ENCODE data around the gene GTF2F2.

DNA sequence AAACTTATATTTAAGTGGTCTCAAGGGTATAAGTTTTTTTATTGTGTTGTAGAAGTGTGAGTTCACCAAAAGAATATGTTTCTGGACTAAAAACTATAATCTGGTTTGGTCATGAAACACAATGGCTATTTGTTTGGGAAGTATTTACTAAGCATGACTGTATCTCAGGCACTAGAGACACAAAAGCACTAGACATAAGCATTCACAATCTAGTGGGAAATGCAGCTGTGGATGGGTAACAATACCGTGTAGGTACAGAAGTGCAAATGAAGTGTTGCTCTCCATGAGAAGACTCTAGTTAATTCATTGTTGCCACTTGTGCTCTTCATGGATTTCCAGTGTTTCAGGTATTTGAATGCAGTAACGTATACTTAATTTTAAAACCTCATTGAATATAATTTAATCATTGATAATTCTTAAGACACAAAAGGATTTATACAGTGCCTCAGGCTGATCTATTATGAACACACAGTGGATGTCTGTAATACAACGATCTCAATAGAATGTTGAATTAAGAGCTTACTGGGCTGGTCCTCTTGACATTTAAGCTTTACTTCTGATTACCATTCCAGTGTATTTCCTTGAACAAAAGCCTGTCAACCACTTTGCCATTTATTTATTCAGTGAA is 169.7 kb downstream of the GTF2F2 start:
- TF ChIP-seq EP300 (IDR thresholded peaks at IDR 0.05; ENCODE audit: low read length): no peak
- no peak for TF ChIP-seq CBX8 (IDR thresholded peaks at IDR 0.05; ENCODE audit: borderline replicate concordance, extremely low read depth, low read depth, low read length, poor library complexity, severe bottlenecking)
- no peak for TF ChIP-seq POLR2A (conservative IDR thresholded peaks at IDR 0.05)
